Frontal cortex (tissue), 4 donors: ENCODE measurements around the gene OR1C1. TPM values are rescaled to one million over a fixed set of nuclear protein-coding genes. Genes with fewer than 3 reads are reported as not detected.
"Not testable (repeated sequence)": the region's sequence is repeated elsewhere in the genome, so short reads cannot be mapped to it uniquely, and the experiment has no call there.

Experiments used
- DNase-seq, 2 donors: peaks; one replicate each; pipeline ENCODE4 v3.0.0; 2012; ENCODE audit warnings: low spot score in 2 of 2
- FAIRE-seq: peaks from 2 replicates; lab custom pipeline; 2012; peaks lifted over from hg19 to GRCh38; lab: Jason Lieb, UNC
- total RNA-seq: library from RNA; depleted of rRNA; stranded (reverse); fragments of >200 nt; gene quantifications from one replicate; pipeline ENCODE4 v1.2.3, GENCODE V29; 2014
- donor health status: control.
- donor health status: control.
- donor health status: control.

The OR1C1 gene
- not detected for total RNA-seq

- FAIRE-seq: no peak
Observed at GRCh38 chr1:247760456-247760855, at the start of gene OR1C1. Gene OR1C1, minus strand, starts transcription at chr1:247760556. Its CDS starts 2,150 bp downstream, at chr1:247758406.

DNA sequence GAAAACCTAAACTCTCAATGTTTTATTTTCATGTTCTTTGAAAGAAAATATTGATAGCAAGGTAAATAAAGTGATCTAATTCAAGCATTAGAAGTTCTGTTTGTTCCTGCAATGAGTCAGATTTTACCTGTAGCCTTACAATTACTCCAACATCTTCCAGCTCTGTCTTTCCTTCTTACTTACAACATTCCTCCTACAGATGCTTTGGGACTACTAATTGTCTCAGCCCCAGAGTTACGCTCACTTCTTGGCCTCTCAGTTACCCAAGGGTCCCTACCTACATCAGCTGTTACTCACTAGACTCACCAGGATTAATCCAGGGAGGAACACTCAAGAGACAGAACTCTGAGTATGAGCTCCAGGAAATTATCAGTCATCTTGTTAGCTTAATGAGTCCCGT lies 37.2 kb upstream of the OR1C1 start:
- FAIRE-seq: no peak

More at GRCh38 chr1:247760456-247760855, at the start of gene OR1C1:
- no peak for DNase-seq

GRCh38 chr1:247769603-247770002 lies 9.2 kb upstream of the OR1C1 start:
- DNase-seq (no peak), FAIRE-seq (no peak)

More for the DNA sequence above, 37.2 kb upstream of the OR1C1 start:
- DNase-seq: no peak

- not testable (repeated sequence) for FAIRE-seq, DNase-seq
Observed at GRCh38 chr1:247754311-247754710, 6.0 kb downstream of the OR1C1 start.

DNA sequence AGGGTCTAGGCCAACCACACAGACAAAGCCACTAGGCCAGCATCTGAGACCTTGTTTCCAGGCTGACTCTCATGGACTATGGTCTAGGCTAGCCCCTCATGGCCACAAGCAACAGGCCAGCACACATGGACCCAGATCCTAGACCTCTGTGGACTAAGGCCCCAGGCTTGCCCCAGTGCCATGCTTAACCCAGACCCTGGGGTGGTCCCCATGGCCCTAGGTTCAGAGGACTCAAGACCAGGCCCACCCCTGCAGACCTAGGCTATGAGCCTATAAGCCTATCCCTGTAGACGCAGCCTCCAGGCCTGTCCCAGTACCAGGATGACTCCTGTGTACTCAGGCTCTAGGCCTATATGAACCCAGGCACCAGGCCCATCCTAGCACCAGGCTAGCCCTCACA lies 10.5 kb downstream of the OR1C1 start:
- FAIRE-seq: no peak
- no peak for DNase-seq

DNA sequence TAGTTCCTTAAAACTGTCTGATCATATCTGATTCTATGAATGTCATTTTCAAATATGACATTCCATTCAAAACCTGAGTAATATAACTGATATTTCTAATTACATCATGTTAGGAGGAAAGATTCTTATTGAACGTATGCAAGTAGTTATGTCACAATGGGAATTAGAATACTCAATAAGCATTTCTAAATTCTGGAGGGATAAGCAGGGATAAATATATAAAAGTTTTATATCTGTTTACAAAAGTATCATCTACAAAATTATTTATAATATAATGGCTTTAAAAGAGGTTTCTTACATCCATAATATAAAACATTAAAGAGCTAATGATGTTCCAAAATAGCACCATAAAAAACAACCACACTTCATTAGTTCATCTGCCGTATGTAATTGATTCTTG lies 12.3 kb downstream of the OR1C1 start, which contains the start of gene OR14A2:
OR14A2 (minus strand) TSS at position 101 of the 400 bp plus-strand sequence.
- FAIRE-seq: no peak
- DNase-seq: no peak

DNA sequence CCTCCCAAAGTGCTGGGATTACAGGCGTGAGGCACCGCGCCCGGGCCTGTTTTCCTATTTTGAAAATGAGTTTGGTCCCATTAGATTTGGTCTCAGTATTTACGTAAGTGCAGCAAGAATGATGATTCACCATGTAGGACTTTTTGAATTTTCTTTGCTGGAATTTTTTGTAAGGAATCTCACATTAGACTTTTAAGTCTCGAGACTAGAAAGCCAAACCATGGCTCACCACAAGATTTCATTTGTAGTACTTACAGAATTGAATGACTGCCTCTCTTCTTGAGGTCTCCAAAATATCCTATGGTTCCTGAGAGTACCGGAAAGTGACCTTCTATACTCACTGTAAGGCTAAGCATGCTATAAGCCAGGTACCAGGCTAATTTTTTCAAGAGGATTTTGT lies 12.7 kb downstream of the OR1C1 start:
- no peak for FAIRE-seq
- DNase-seq: no peak

DNA sequence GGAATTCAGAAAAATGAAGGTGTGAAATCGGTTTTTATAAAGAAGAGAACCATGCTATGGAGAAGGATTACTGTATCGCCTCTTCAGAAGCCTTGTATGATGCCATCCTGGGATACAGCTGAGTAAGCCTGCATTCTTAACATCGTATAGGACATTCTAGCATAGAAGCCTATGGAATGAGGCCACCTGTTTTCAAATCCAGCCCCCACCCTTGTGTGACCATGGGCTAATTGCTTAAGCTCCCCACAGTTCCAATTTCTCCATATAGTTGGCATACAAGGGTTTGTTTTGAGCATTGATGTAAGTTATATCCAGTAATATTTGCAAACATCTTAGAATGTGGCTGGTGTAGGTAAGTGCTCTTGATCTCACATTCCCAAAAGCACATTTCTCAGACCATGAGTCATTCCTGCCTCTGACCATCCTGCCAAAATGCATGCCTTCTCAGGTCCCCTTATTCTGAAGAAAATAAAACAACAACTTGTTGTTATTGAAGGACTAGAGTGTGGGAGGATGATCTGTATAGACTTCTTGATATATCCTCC lies 13.9 kb downstream of the OR1C1 start:
- FAIRE-seq (no peak), DNase-seq (no peak)

DNA sequence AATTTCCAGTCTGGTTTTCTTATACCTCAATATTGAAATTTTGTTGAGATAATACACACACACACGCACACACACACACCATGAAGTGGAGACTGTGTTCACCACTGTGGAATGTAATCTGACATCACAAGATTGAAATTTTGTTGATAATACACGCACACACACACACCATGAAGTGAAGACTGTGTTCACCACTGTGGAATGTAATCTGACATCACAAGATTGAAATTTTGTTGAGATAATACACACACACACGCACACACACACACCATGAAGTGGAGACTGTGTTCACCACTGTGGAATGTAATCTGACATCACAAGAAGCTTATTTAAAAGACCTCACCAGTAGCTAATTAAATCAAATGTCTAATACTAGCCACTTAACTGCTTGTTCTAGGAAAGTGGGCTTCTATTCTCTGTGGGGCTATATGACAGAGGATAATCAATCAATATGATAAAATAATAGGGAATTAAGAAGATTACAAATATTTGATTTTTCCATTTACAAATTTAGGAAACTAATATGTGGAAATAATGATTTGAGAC lies 18.1 kb downstream of the OR1C1 start:
- not testable (repeated sequence) for FAIRE-seq, DNase-seq

GRCh38 chr1:247741756-247742155 lies 18.6 kb downstream of the OR1C1 start:
- DNase-seq: no peak
- FAIRE-seq: no peak

GRCh38 chr1:247740721-247741120 lies 19.6 kb downstream of the OR1C1 start:
- DNase-seq: no peak
- no peak for FAIRE-seq

- FAIRE-seq (no peak), DNase-seq (no peak)
Observed at GRCh38 chr1:247738315-247738714, 22.0 kb downstream of the OR1C1 start, which contains the start of gene OR14K1. Gene OR14K1, plus strand, starts transcription at chr1:247738615. Its CDS starts 0 bp downstream, at chr1:247738615.

- FAIRE-seq: peak; percentile 17
- no peak for DNase-seq
Observed at GRCh38 chr1:247721222-247721621, 39.1 kb downstream of the OR1C1 start.

DNA sequence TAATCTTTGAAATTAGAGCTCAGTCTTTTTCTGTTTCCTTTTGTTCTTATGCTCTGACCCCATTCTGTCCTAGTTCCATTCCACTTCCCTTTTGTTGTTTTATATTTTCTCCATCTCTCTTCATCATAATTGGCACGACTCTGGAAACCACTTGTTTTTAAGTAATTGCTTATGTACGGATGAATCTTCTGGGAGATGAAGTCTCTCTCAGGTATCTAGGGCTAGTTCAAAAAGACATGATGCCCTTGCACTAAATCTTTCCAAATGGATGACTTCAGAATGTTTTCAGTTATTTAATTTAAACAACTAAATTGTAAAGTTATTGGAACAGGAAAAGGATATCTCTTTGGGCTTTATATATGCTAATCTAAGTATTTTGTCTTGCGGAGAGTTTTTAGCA lies 43.8 kb downstream of the OR1C1 start, which contains the start of gene OR6F1:
OR6F1 (minus strand) TSS at position 101 of the 400 bp plus-strand sequence. CDS start 3,891 bp downstream, outside the sequence.
- DNase-seq (no peak), FAIRE-seq (no peak)

DNA sequence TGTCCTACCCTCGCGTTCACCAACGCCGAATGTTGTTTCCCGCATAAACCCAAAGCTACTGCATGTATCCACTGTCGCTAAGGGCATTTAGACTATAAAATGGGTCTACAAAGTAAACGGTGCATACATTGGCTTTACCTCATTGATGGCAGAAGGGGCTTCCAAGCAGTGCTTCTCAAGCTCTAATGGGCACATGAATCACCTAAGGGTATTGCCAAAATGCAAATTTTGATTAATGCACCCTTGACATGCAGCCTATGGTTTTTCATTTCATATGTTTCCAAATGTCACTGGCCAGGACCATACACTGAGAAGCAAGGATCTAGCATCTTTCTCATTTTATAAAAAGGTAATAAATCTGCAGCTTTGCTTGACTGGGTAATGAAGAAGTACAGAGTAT lies 46.6 kb downstream of the OR1C1 start:
- DNase-seq (no peak), FAIRE-seq (no peak)

DNA sequence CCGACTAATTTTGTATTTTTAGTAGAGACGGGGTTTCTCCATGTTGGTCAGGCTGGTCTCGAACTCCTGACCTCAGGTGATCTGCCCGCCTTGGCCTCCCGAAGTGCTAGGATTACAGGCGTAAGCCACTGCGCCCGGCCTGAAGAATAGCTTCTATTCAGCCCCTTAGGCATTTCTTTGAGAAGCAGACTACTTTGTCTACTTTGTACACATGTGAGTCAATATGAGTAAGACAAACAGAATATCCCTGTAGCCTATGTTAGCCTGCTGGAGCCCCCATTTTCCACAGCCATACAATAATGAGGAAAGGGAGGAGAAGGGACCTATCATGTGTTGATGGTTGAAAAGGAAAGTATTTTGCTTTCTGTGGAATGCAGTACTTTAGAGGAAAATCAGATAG lies 49.7 kb downstream of the OR1C1 start:
- not testable (repeated sequence) for FAIRE-seq, DNase-seq

Other genes starting within 250 kb of the OR1C1 start
- not detected for gene OR2C3, start 224.1 kb downstream of the OR1C1 start, total RNA-seq
- 0.41 TPM for gene GCSAML, start 211.4 kb downstream of the OR1C1 start, total RNA-seq
- gene OR2G2, start 172.2 kb downstream of the OR1C1 start, total RNA-seq: not detected
- gene OR2G3, start 155.0 kb downstream of the OR1C1 start, total RNA-seq: not detected
- gene OR13G1, start 80.8 kb downstream of the OR1C1 start, total RNA-seq: not detected
- not detected for gene OR6F1, start 43.9 kb downstream of the OR1C1 start, total RNA-seq
- gene OR14K1, start 21.9 kb downstream of the OR1C1 start, total RNA-seq: not detected
- gene OR14A2, start 12.4 kb downstream of the OR1C1 start, total RNA-seq: not detected
- not detected for gene OR14A16, start 63.6 kb upstream of the OR1C1 start, total RNA-seq
- gene OR11L1, start 81.3 kb upstream of the OR1C1 start, total RNA-seq: not detected
- 3.3 TPM for gene TRIM58, start 96.6 kb upstream of the OR1C1 start, total RNA-seq
- 2.9 TPM for gene OR2W3, start 135.0 kb upstream of the OR1C1 start, total RNA-seq
- not detected for gene OR2T8, start 159.7 kb upstream of the OR1C1 start, total RNA-seq
- not detected for gene OR2AJ1, start 164.3 kb upstream of the OR1C1 start, total RNA-seq
- gene OR2L8, start 188.3 kb upstream of the OR1C1 start, total RNA-seq: 0.82 TPM
- 0.41 TPM for gene OR2AK2, start 204.7 kb upstream of the OR1C1 start, total RNA-seq